ENCODE measurements around the gene SNX9. TPM values are rescaled to one million over a fixed set of nuclear protein-coding genes. Genes with fewer than 3 reads are reported as not detected.
A peak's percentile ranks its signal among the peaks of the same experiment; 100 is the strongest.

SNX9 gene
- total and polyA plus RNA-seq, 2 of the 4 experiments (the other 2 are of a cell fraction): 35.3 to 41.2 TPM

- H4K5ac ChIP-seq (ENCODE audit: low read depth, low read length): no peak overlapping the region; the same call in 1 of the 2 replicates
Observed at GRCh38 chr6:157989541-157990289, 166.7 kb downstream of the SNX9 start.

More at GRCh38 chr6:157989541-157990289, 166.7 kb downstream of the SNX9 start:
- no peak overlapping the region for H2BK20ac ChIP-seq (ENCODE audit: low read depth, low read length)
- peak overlapping the region; percentile 13; the same call in 1 of the 2 replicates for H3K14ac ChIP-seq (replicated peaks; ENCODE audit: low read depth, low read length)
- peak overlapping the region; percentile 77 for H2AK9ac ChIP-seq (replicated peaks; ENCODE audit: low read depth, low read length, poor library complexity)
- peaks cover 63% of the 10 kb centered on the region for H4K20me1 ChIP-seq (ENCODE audit: insufficient read depth, low read length)
- no TSS peak for BruUV-seq (replicated peaks)
- H3K79me1 ChIP-seq (ENCODE audit: low read depth in 1 of 2, low read length in 2 of 2): peaks cover 11 to 75% of the 10 kb centered on the region in 2 experiments; a peak in 3 of 4 replicates
- no peak overlapping the region for H2BK15ac ChIP-seq (ENCODE audit: low read depth, low read length)
- ChIA-PET CTCF (interaction anchor here (0.6 kb wide), 2 partner anchors 46 to 55 kb away, joined by 3 to 5 read pairs; no protein-coding TSS in a partner anchor), POLR2A (ENCODE audit: unreplicated experiment) (no interaction called here)
- no peaks in the 10 kb centered on the region for H3K9me3 ChIP-seq (ENCODE audit: control insufficient read depth, insufficient read depth, low read length)
- peak overlapping the region; percentile 10; the same call in 1 of the 2 replicates for H3K27ac ChIP-seq (ENCODE audit: insufficient read depth, low read length)
- dilution Hi-C loops (cut with HindIII; ENCODE audit: low sequenced_read_pairs, unreplicated experiment): no loop called here
- peaks cover 37% of the 10 kb centered on the region for H3K9me1 ChIP-seq (ENCODE audit: insufficient read depth, low read length)
- intact Hi-C loops (cut with micrococcal nuclease): no loop called here
- DNase-seq (peak; percentile 65), ATAC-seq (ENCODE audit: low read depth) (peak; percentile 47)
- TF ChIP-seq MAZ (IDR thresholded peaks at IDR 0.05; ENCODE audit: borderline replicate concordance, low read depth, low read length) (peak; percentile 11; the same call in 1 of the 2 replicates), NFE2L2 (IDR thresholded peaks at IDR 0.05; ENCODE audit: low read depth, low read length) (no peak), RFX5 (IDR thresholded peaks at IDR 0.05; ENCODE audit: low read depth, low read length) (no peak), CEBPB (IDR thresholded peaks at IDR 0.05; ENCODE audit: low read depth, low read length) (no peak), POLR2A (IDR thresholded peaks at IDR 0.05; ENCODE audit: low read depth, low read length) (no peak), MAFK (IDR thresholded peaks at IDR 0.05; ENCODE audit: low read depth, low read length) (no peak), SMC3 (IDR thresholded peaks at IDR 0.05; ENCODE audit: low read depth, low read length) (no peak), RCOR1 (IDR thresholded peaks at IDR 0.05; ENCODE audit: insufficient replicate concordance, low read length) (no peak), USF2 (IDR thresholded peaks at IDR 0.05; ENCODE audit: low read depth, low read length) (no peak), CHD1 (IDR thresholded peaks at IDR 0.05; ENCODE audit: low read depth, low read length) (no peak), FOS (IDR thresholded peaks at IDR 0.05; ENCODE audit: low read depth, low read length) (no peak), MXI1 (IDR thresholded peaks at IDR 0.05; ENCODE audit: borderline replicate concordance, low read depth, low read length) (no peak), CTCF (conservative IDR thresholded peaks at IDR 0.05; ENCODE audit: low read depth, low read length) (peak; percentile 17; the same call in 1 of the 2 replicates), RAD21 (IDR thresholded peaks at IDR 0.05; ENCODE audit: low read length) (no peak)
- peak overlapping the region; percentile 65; the same call in 1 of the 2 replicates for H2AK5ac ChIP-seq (ENCODE audit: low read depth, low read length)
- H3K9ac ChIP-seq (ENCODE audit: low read depth, low read length): no peak overlapping the region
- H3K4me3 ChIP-seq (ENCODE audit: insufficient read depth, low read depth, low read length): no peak overlapping the region
- peak overlapping the region; percentile 56 for H3K4ac ChIP-seq (ENCODE audit: low read depth, low read length)
- in situ Hi-C loops (cut with MboI; ENCODE audit: low sequenced_read_pairs): no loop called here
- H3K27me3 ChIP-seq (ENCODE audit: control insufficient read depth, insufficient read depth, low read length): no peaks in the 10 kb centered on the region
- H3K36me3 ChIP-seq (ENCODE audit: control insufficient read depth, insufficient read depth, low read length): 0 out of 2 replicates have a peak, but pooled peaks cover 4% of the 10 kb centered on the region
- H3K4me2 ChIP-seq (ENCODE audit: low read depth, low read length): peak overlapping the region; percentile 11; the same call in 1 of the 2 replicates
- peaks cover 45% of the 10 kb centered on the region for H3K4me1 ChIP-seq (ENCODE audit: control insufficient read depth, insufficient read depth, low read length)
- no peak overlapping the region; the same call in 1 of the 2 replicates for H3K18ac ChIP-seq (ENCODE audit: low read depth, low read length)
- H4K8ac ChIP-seq (ENCODE audit: low read depth in 2 of 2, low read length in 2 of 2): peak overlapping the region in 1 of 2 experiments; percentile 22; a peak in 1 of 4 replicates
- no peak overlapping the region; the same call in 1 of the 2 replicates for H2BK120ac ChIP-seq (ENCODE audit: low read depth, low read length)
- peak overlapping the region; percentile 9 for H2BK5ac ChIP-seq (ENCODE audit: low read depth, low read length, poor library complexity, severe bottlenecking)
- peak overlapping the region; percentile 72 for H2AFZ ChIP-seq (replicated peaks; ENCODE audit: low read length, poor library complexity)
- 44% methylated on average over 8 of the region's 22 CpGs; no CpG with 5 or more reads in 1 of the 2 experiments for WGBS, 2 experiments (ENCODE audit: extremely low coverage in 2 of 2, insufficient read length in 1 of 2)
- H4K91ac ChIP-seq (ENCODE audit: insufficient read depth, low read depth, low read length): peak overlapping the region; percentile 19; the same call in 1 of the 2 replicates
- H3K23ac ChIP-seq (ENCODE audit: low read depth, low read length): peak overlapping the region; percentile 12; the same call in 1 of the 2 replicates
- H3K56ac ChIP-seq (ENCODE audit: extremely low read depth, insufficient read depth, low read length): no peak overlapping the region

Measured in IMR-90 (cell line).